Skeletal muscle tissue (tissue), 4 donors: ENCODE data around the gene SRPX. TPM values are rescaled to one million over a fixed set of nuclear protein-coding genes. Genes with fewer than 3 reads are reported as not detected.

ENCODE experiments used
- H3K27ac ChIP-seq: one replicate; pipeline ENCODE4 v1.7.0; 2013; ENCODE audit warnings: mild to moderate bottlenecking, low read depth, low read length, inconsistent platforms
- H3K27me3 ChIP-seq, 3 donors: one replicate each; pipeline ENCODE4 v1.7.0; 2013; ENCODE audit warnings: low read length in 3 of 3; ENCODE audit not compliant: control insufficient read depth in 3 of 3, insufficient read depth in 3 of 3
- H3K36me3 ChIP-seq, 3 donors: one replicate each; pipeline ENCODE4 v1.7.0; 2013; ENCODE audit warnings: low read length in 3 of 3; ENCODE audit not compliant: control insufficient read depth in 3 of 3, insufficient read depth in 3 of 3
- H3K4me1 ChIP-seq, 3 donors: one replicate each; pipeline ENCODE4 v1.7.0; 2013; ENCODE audit warnings: low read length in 3 of 3, mild to moderate bottlenecking in 3 of 3; ENCODE audit not compliant: control insufficient read depth in 3 of 3, insufficient read depth in 3 of 3
- H3K4me3 ChIP-seq, 3 donors: one replicate each; pipeline ENCODE4 v1.7.0; 2013; ENCODE audit warnings: low read length in 3 of 3
- H3K9ac ChIP-seq, 3 donors: one replicate each; pipeline ENCODE4 v1.7.0; 2013; ENCODE audit warnings: low read length in 3 of 3, mild to moderate bottlenecking in 3 of 3, moderate library complexity in 2 of 3, low read depth in 1 of 3
- H3K9me3 ChIP-seq, 3 donors: one replicate each; pipeline ENCODE4 v1.7.0; 2013; ENCODE audit warnings: low read length in 3 of 3; ENCODE audit not compliant: control insufficient read depth in 3 of 3
- total RNA-seq: library from RNA; depleted of rRNA; stranded (reverse); fragments of >200 nt; gene quantifications from one replicate; pipeline ENCODE4 v1.2.3, GENCODE V29; 2014
- donor health status: Osteomylitis.

Gene SRPX
- total RNA-seq, 1 donor from 2014 or later: 39.7 TPM

GRCh38 chrX:38211891-38212635 is 8.6 kb downstream of the SRPX start:
- Histone ChIP-seq H3K4me3 (no peak overlapping the region), H3K36me3 (no peaks in the 10 kb centered on the region), H3K9ac (no peak overlapping the region), H3K27me3 (peaks cover 0 to 6% (median 0%) of the 10 kb centered on the region in 3 donors), H3K9me3 (no peaks in the 10 kb centered on the region), H3K27ac (no peak overlapping the region), H3K4me1 (no peaks in the 10 kb centered on the region)

- Histone ChIP-seq H3K27ac (no peak overlapping the region), H3K27me3 (peaks cover 0 to under 1% (median 0%) of the 10 kb centered on the region in 3 donors), H3K9ac (no peak overlapping the region), H3K36me3 (no peaks in the 10 kb centered on the region), H3K4me1 (no peaks in the 10 kb centered on the region), H3K9me3 (no peaks in the 10 kb centered on the region), H3K4me3 (no peak overlapping the region)
Measured at GRCh38 chrX:38206542-38206941, 14.1 kb downstream of the SRPX start.

- no peaks in the 10 kb centered on the region for H3K27me3 ChIP-seq
- no peaks in the 10 kb centered on the region for H3K9me3 ChIP-seq
- H3K4me1 ChIP-seq: no peaks in the 10 kb centered on the region
- no peak overlapping the region for H3K9ac ChIP-seq
- H3K36me3 ChIP-seq: no peaks in the 10 kb centered on the region
- no peak overlapping the region for H3K27ac ChIP-seq
- no peak overlapping the region for H3K4me3 ChIP-seq
Measured at GRCh38 chrX:38206036-38206435, 14.6 kb downstream of the SRPX start.

GRCh38 chrX:38205039-38205438 is 15.6 kb downstream of the SRPX start:
- no peaks in the 10 kb centered on the region for H3K9me3 ChIP-seq
- H3K27ac ChIP-seq: no peak overlapping the region
- no peaks in the 10 kb centered on the region for H3K27me3 ChIP-seq

GRCh38 chrX:38192007-38192810 is 28.5 kb downstream of the SRPX start:
- no peaks in the 10 kb centered on the region for H3K27me3 ChIP-seq
- no peaks in the 10 kb centered on the region for H3K9me3 ChIP-seq
- H3K36me3 ChIP-seq: no peaks in the 10 kb centered on the region
- no peak overlapping the region for H3K4me3 ChIP-seq
- no peak overlapping the region for H3K27ac ChIP-seq
- no peaks in the 10 kb centered on the region for H3K4me1 ChIP-seq
- H3K9ac ChIP-seq: no peak overlapping the region

More at GRCh38 chrX:38205039-38205438, 15.6 kb downstream of the SRPX start:
- Histone ChIP-seq H3K4me3 (no peak overlapping the region), H3K4me1 (no peaks in the 10 kb centered on the region), H3K9ac (no peak overlapping the region), H3K36me3 (no peaks in the 10 kb centered on the region)

GRCh38 chrX:38189431-38190250 is 31.0 kb downstream of the SRPX start:
- Histone ChIP-seq H3K27ac (no peak overlapping the region), H3K9me3 (no peaks in the 10 kb centered on the region), H3K36me3 (no peaks in the 10 kb centered on the region), H3K27me3 (no peaks in the 10 kb centered on the region), H3K9ac (no peak overlapping the region), H3K4me3 (no peak overlapping the region), H3K4me1 (no peaks in the 10 kb centered on the region)

- H3K27me3 ChIP-seq: no peaks in the 10 kb centered on the region
- H3K36me3 ChIP-seq: no peaks in the 10 kb centered on the region
- no peaks in the 10 kb centered on the region for H3K9me3 ChIP-seq
- H3K9ac ChIP-seq: no peak overlapping the region
- H3K4me1 ChIP-seq: no peaks in the 10 kb centered on the region
- H3K4me3 ChIP-seq: no peak overlapping the region
- no peak overlapping the region for H3K27ac ChIP-seq
Measured at GRCh38 chrX:38183596-38183995, 37.1 kb downstream of the SRPX start.

GRCh38 chrX:38181357-38181756 is 39.3 kb downstream of the SRPX start:
- Histone ChIP-seq H3K4me3 (no peak overlapping the region), H3K9me3 (no peaks in the 10 kb centered on the region), H3K9ac (no peak overlapping the region), H3K27me3 (peaks cover 0 to 4% (median 0%) of the 10 kb centered on the region in 3 donors), H3K36me3 (no peaks in the 10 kb centered on the region), H3K27ac (no peak overlapping the region), H3K4me1 (no peaks in the 10 kb centered on the region)

GRCh38 chrX:38178396-38178795 is 42.3 kb downstream of the SRPX start:
- Histone ChIP-seq H3K9me3 (no peaks in the 10 kb centered on the region), H3K27ac (no peak overlapping the region), H3K4me3 (no peak overlapping the region), H3K4me1 (no peaks in the 10 kb centered on the region), H3K36me3 (no peaks in the 10 kb centered on the region), H3K27me3 (peaks cover 0 to 4% (median 0%) of the 10 kb centered on the region in 3 donors), H3K9ac (no peak overlapping the region)
